BLaER1 (cell line): Measurements from ENCODE around the gene GABRB2.

Experiments used
- H3K27ac ChIP-seq: shearing (Covaris generic); formaldehyde crosslinking; 2 replicates; pipeline ENCODE4 v1.8.1; 2022
- H3K27me3 ChIP-seq: shearing (Covaris generic); formaldehyde crosslinking; 2 replicates; pipeline ENCODE4 v1.8.1; 2022
- H3K36me3 ChIP-seq: shearing (Covaris generic); formaldehyde crosslinking; 2 replicates; pipeline ENCODE4 v1.8.1; 2022
- H3K4me1 ChIP-seq: shearing (Covaris generic); formaldehyde crosslinking; 2 replicates; pipeline ENCODE4 v1.8.1; 2022
- H3K4me2 ChIP-seq: shearing (Covaris generic); formaldehyde crosslinking; 2 replicates; pipeline ENCODE4 v1.8.1; 2022
- H3K4me3 ChIP-seq: shearing (Covaris generic); formaldehyde crosslinking; 2 replicates; pipeline ENCODE4 v1.8.1; 2022
- H3K9ac ChIP-seq: shearing (Covaris generic); formaldehyde crosslinking; 2 replicates; pipeline ENCODE4 v1.8.1; 2022
- H3K9me3 ChIP-seq: shearing (Covaris generic); formaldehyde crosslinking; 2 replicates; pipeline ENCODE4 v1.8.1; 2022
- H4K20me1 ChIP-seq: shearing (Covaris generic); formaldehyde crosslinking; 2 replicates; pipeline ENCODE4 v1.8.1; 2022
- Cebpa-rat ChIP-seq: shearing (Covaris generic); IDR thresholded peaks from 2 replicates; pipeline ENCODE4 v1.8.1; 2022

The GABRB2 gene

GRCh38 chr5:161286066-161286655 is 260.4 kb downstream of the GABRB2 start:
- Histone ChIP-seq H3K27me3 (no peaks in the 10 kb centered on the region), H3K4me3 (no peak overlapping the region), H4K20me1 (no peaks in the 10 kb centered on the region), H3K4me1 (peaks cover 4% of the 10 kb centered on the region; the same call in 1 of the 2 replicates), H3K4me2 (peak overlapping the region; percentile 40), H3K36me3 (no peaks in the 10 kb centered on the region), H3K9me3 (no peaks in the 10 kb centered on the region), H3K27ac (no peak overlapping the region), H3K9ac (no peak overlapping the region)
- no peak for TF ChIP-seq Cebpa-rat

DNA sequence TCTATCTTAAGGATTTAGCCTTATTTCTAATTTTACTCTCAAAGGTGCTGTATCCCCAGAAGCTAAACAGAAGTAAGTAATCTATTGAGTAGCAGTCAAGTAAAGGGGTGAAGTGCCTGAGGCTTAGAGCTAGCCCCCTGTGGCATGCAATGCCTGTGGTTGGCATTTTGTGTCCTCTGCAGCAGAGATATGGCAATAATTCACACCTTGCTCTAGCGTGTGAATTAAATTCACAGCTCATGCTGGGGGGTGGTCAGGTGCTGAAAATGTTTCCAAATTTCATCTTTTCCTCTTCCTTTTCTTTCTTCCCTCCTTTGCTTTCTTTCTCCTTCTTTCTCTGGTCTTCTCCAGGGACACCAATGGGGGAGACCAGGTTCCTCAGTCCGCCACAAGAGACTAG is 262.1 kb downstream of the GABRB2 start:
- H3K27me3 ChIP-seq: no peaks in the 10 kb centered on the region
- no peaks in the 10 kb centered on the region for H3K9me3 ChIP-seq
- no peak overlapping the region for H3K9ac ChIP-seq
- H4K20me1 ChIP-seq: no peaks in the 10 kb centered on the region
- no peak for TF ChIP-seq Cebpa-rat
- H3K4me1 ChIP-seq: peaks cover 4% of the 10 kb centered on the region; the same call in 1 of the 2 replicates
- no peak overlapping the region for H3K4me3 ChIP-seq
- H3K4me2 ChIP-seq: no peak overlapping the region
- H3K36me3 ChIP-seq: no peaks in the 10 kb centered on the region
- H3K27ac ChIP-seq: no peak overlapping the region

DNA sequence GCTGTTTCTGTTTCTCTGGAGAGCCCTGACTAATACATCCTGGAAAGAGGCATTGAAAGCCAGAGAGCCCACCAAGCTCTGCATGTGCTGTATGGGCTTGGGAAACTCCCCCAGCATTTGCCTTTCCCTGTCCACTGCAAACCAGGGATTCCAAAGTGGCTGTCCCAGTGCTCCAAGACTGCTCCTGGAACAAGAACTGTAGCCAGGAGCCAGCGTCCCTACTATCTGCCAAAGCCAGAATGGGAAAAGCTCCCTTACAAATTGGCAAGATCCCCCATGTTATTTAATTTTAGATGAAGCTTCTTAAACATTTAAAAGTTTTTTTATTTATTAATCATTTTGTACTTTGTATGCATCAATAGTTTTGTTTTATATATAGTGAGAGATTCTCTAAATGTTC is 263.2 kb downstream of the GABRB2 start:
- H3K36me3 ChIP-seq: no peaks in the 10 kb centered on the region
- no peaks in the 10 kb centered on the region for H4K20me1 ChIP-seq
- H3K4me1 ChIP-seq: peaks cover 4% of the 10 kb centered on the region; the same call in 1 of the 2 replicates
- H3K4me3 ChIP-seq: no peak overlapping the region
- no peaks in the 10 kb centered on the region for H3K27me3 ChIP-seq
- H3K4me2 ChIP-seq: no peak overlapping the region
- no peaks in the 10 kb centered on the region for H3K9me3 ChIP-seq
- no peak overlapping the region for H3K9ac ChIP-seq
- TF ChIP-seq Cebpa-rat: no peak
- no peak overlapping the region for H3K27ac ChIP-seq

GRCh38 chr5:161278739-161279660 is 267.5 kb downstream of the GABRB2 start:
- no peaks in the 10 kb centered on the region for H3K4me1 ChIP-seq
- no peak overlapping the region for H3K27ac ChIP-seq
- no peak overlapping the region for H3K9ac ChIP-seq
- no peak overlapping the region for H3K4me3 ChIP-seq
- H3K27me3 ChIP-seq: no peaks in the 10 kb centered on the region
- H3K9me3 ChIP-seq: no peaks in the 10 kb centered on the region
- TF ChIP-seq Cebpa-rat: no peak
- no peak overlapping the region for H3K4me2 ChIP-seq
- H3K36me3 ChIP-seq: no peaks in the 10 kb centered on the region
- H4K20me1 ChIP-seq: no peaks in the 10 kb centered on the region

GRCh38 chr5:161277011-161277410 is 269.5 kb downstream of the GABRB2 start:
- Histone ChIP-seq H3K27me3 (no peaks in the 10 kb centered on the region), H3K36me3 (no peaks in the 10 kb centered on the region), H4K20me1 (no peaks in the 10 kb centered on the region), H3K4me2 (no peak overlapping the region), H3K4me3 (no peak overlapping the region), H3K9ac (no peak overlapping the region), H3K27ac (no peak overlapping the region), H3K4me1 (no peaks in the 10 kb centered on the region), H3K9me3 (no peaks in the 10 kb centered on the region)
- no peak for TF ChIP-seq Cebpa-rat

DNA sequence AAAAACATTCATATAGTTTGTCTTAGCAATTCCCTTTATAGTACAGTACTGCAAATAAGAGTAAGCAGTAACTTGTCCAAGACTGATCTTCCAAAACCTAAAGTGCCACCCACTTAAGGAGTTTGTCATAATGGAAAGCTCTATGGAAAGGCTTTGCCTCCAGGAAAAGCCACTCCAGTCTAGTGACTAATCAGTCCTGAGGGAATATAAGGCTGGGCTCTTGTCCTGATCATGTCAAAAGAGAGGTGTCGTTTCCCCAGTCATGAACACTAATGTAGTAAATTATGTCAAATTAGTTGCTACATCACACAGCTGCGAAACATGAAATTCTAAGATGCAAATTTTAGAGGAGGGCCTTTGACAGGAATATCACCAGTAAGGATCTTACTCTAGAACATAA is 271.6 kb downstream of the GABRB2 start:
- Histone ChIP-seq H3K27ac (no peak overlapping the region), H3K27me3 (no peaks in the 10 kb centered on the region), H3K4me2 (no peak overlapping the region), H3K4me3 (no peak overlapping the region), H3K36me3 (no peaks in the 10 kb centered on the region), H4K20me1 (no peaks in the 10 kb centered on the region), H3K9ac (no peak overlapping the region), H3K4me1 (no peaks in the 10 kb centered on the region), H3K9me3 (no peaks in the 10 kb centered on the region)
- TF ChIP-seq Cebpa-rat: no peak

GRCh38 chr5:161273410-161273809 is 273.1 kb downstream of the GABRB2 start:
- Histone ChIP-seq H4K20me1 (no peaks in the 10 kb centered on the region), H3K9me3 (no peaks in the 10 kb centered on the region), H3K4me2 (no peak overlapping the region), H3K9ac (no peak overlapping the region), H3K4me1 (no peaks in the 10 kb centered on the region), H3K36me3 (no peaks in the 10 kb centered on the region), H3K4me3 (no peak overlapping the region), H3K27me3 (no peaks in the 10 kb centered on the region), H3K27ac (no peak overlapping the region)
- no peak for TF ChIP-seq Cebpa-rat

DNA sequence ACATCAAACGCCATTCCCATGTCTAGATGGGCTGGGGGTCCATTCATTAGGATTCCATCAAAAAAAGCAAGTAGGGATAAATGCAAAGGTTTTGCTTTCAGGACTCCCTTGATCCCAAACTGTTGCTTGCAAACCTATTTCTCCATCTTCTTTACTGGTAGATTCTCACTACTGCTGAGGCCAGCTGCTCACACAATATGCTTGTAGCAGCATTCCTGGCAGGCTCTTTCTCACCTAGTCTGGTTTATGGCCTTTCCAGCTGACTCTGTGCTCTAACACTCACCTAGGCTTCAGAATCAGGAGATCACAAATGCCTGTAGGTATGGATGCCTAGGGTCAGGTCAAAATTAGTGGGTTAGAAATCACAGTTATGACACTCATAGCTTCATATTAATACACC is 274.7 kb downstream of the GABRB2 start:
- Histone ChIP-seq H3K9me3 (no peaks in the 10 kb centered on the region), H3K9ac (no peak overlapping the region), H3K27ac (no peak overlapping the region), H3K4me3 (no peak overlapping the region), H3K36me3 (no peaks in the 10 kb centered on the region), H3K27me3 (no peaks in the 10 kb centered on the region), H4K20me1 (no peaks in the 10 kb centered on the region), H3K4me1 (no peaks in the 10 kb centered on the region), H3K4me2 (no peak overlapping the region)
- TF ChIP-seq Cebpa-rat: no peak

- no peaks in the 10 kb centered on the region for H3K36me3 ChIP-seq
- no peak overlapping the region for H3K4me3 ChIP-seq
- no peaks in the 10 kb centered on the region for H3K27me3 ChIP-seq
- no peak for TF ChIP-seq Cebpa-rat
- no peak overlapping the region for H3K9ac ChIP-seq
- no peaks in the 10 kb centered on the region for H3K9me3 ChIP-seq
- no peak overlapping the region for H3K4me2 ChIP-seq
- no peaks in the 10 kb centered on the region for H3K4me1 ChIP-seq
- H4K20me1 ChIP-seq: no peaks in the 10 kb centered on the region
- no peak overlapping the region for H3K27ac ChIP-seq
These were observed 277.4 kb downstream of the GABRB2 start for GRCh38 chr5:161269125-161269524.

- no peak overlapping the region for H3K9ac ChIP-seq
- H3K27me3 ChIP-seq: no peaks in the 10 kb centered on the region
- H4K20me1 ChIP-seq: no peaks in the 10 kb centered on the region
- no peaks in the 10 kb centered on the region for H3K4me1 ChIP-seq
- no peak overlapping the region for H3K4me2 ChIP-seq
- no peak for TF ChIP-seq Cebpa-rat
- no peaks in the 10 kb centered on the region for H3K36me3 ChIP-seq
- H3K4me3 ChIP-seq: no peak overlapping the region
- no peaks in the 10 kb centered on the region for H3K9me3 ChIP-seq
- no peak overlapping the region for H3K27ac ChIP-seq
These were observed 279.6 kb downstream of the GABRB2 start for GRCh38 chr5:161266954-161267353.
